Thyroid gland (tissue), 4 donors: Measurements from ENCODE around the gene TAS1R2. TPM values are rescaled to one million over a fixed set of nuclear protein-coding genes. Genes with fewer than 3 reads are reported as not detected.

Experiments
- DNase-seq, 2 donors: peaks; one replicate each; pipeline ENCODE4 v3.0.0-alpha.2; 2019
- H3K27ac ChIP-seq, 3 donors: fragments of 200-600 bp; sonication (generic); 1 replicate in 2 of 3; 2 replicates in 1 of 3; pipeline ENCODE4 v1.5.1; 2016 to 2019; ENCODE audit warnings: mild to moderate bottlenecking in 1 of 3, moderate library complexity in 1 of 3
- H3K27me3 ChIP-seq: fragments of 200-600 bp; sonication (generic); one replicate; pipeline ENCODE4 v1.5.1; 2019
- H3K36me3 ChIP-seq, 2 donors: fragments of 200-600 bp; sonication (generic); one replicate each; pipeline ENCODE4 v1.5.1; 2016 to 2019
- H3K4me1 ChIP-seq, 2 donors: fragments of 200-600 bp; sonication (generic); one replicate each; pipeline ENCODE4 v1.5.1; 2017 to 2019
- H3K4me3 ChIP-seq, 3 donors: fragments of 200-600 bp; sonication (generic); replicated peaks in 1 of 3; 1 replicate in 2 of 3; 2 replicates in 1 of 3; pipeline ENCODE4 v1.5.1; 2016; ENCODE audit warnings: mild to moderate bottlenecking in 1 of 3
- H3K9me3 ChIP-seq: fragments of 200-600 bp; sonication (generic); one replicate; pipeline ENCODE4 v1.5.1; 2017
- CTCF ChIP-seq, 6 experiments: fragments of 200-600 bp in 3 of 6; fragments of 450-650 bp in 3 of 6; sonication (generic) in 3 of 6; IDR thresholded peaks; one replicate each; pipeline ENCODE4 v1.5.1; 2016 to 2019; ENCODE audit warnings: antibody characterized with exemption in 6 of 6, mild to moderate bottlenecking in 2 of 6, inconsistent platforms in 1 of 6, moderate library complexity in 1 of 6
- POLR2A ChIP-seq, 2 donors: fragments of 450-650 bp; IDR thresholded peaks; one replicate each; pipeline ENCODE4 v1.6.1; 2017; ENCODE audit warnings: antibody characterized with exemption in 2 of 2, mild to moderate bottlenecking in 2 of 2, moderate library complexity in 1 of 2
- WGBS, 2 donors: methylation state at CpG; one replicate each; pipeline ENCODE4 v1.1.5; 2017; 5-methylcytosine and 5-hydroxymethylcytosine counted together
- intact Hi-C: fragments of 100-400 bp; cut with DNase I; formaldehyde crosslinking; loops from one replicate; pipeline ENCODE4 v1.15.1; 2023
- total RNA-seq, 4 donors: library from RNA; depleted of rRNA; stranded (reverse); fragments of >200 nt; gene quantifications; one replicate each; pipeline ENCODE4 v1.2.3, GENCODE V29; 2016

TAS1R2 gene
- total RNA-seq, 4 donors from 2014 or later: not detected

GRCh38 chr1:18881164-18881563 is 21.7 kb upstream of the TAS1R2 start:
- intact Hi-C loops: no loop called here
- H3K4me3 ChIP-seq: no peak overlapping the region
- WGBS, 2 donors: 98 to 100% methylated on average over 2 of the region's 2 CpGs
- TF ChIP-seq POLR2A (IDR thresholded peaks at IDR 0.05) (no peak), CTCF (IDR thresholded peaks at IDR 0.05) (no peak)
- H3K27me3 ChIP-seq: no peaks in the 10 kb centered on the region
- DNase-seq: no peak
- H3K9me3 ChIP-seq: no peaks in the 10 kb centered on the region
- H3K36me3 ChIP-seq: no peaks in the 10 kb centered on the region
- H3K27ac ChIP-seq: no peak overlapping the region
- H3K4me1 ChIP-seq: peaks cover 0 to 3% of the 10 kb centered on the region in 2 donors

- H3K36me3 ChIP-seq: no peaks in the 10 kb centered on the region
- TF ChIP-seq POLR2A (IDR thresholded peaks at IDR 0.05) (no peak), CTCF (IDR thresholded peaks at IDR 0.05) (no peak)
- WGBS, 2 donors: 88 to 100% methylated on average over 1 of the region's 1 CpG
- H3K4me1 ChIP-seq: peaks cover 0 to 3% of the 10 kb centered on the region in 2 donors
- no peak for DNase-seq
- H3K4me3 ChIP-seq: no peak overlapping the region
- H3K9me3 ChIP-seq: no peaks in the 10 kb centered on the region
- no peaks in the 10 kb centered on the region for H3K27me3 ChIP-seq
- H3K27ac ChIP-seq: no peak overlapping the region
- intact Hi-C loops: no loop called here
These were observed 21.1 kb upstream of the TAS1R2 start for GRCh38 chr1:18880585-18880984.

- TF ChIP-seq CTCF (IDR thresholded peaks at IDR 0.05) (no peak), POLR2A (IDR thresholded peaks at IDR 0.05) (no peak)
- intact Hi-C loops: no loop called here
- no peaks in the 10 kb centered on the region for H3K9me3 ChIP-seq
- no peak overlapping the region for H3K4me3 ChIP-seq
- no peaks in the 10 kb centered on the region for H3K27me3 ChIP-seq
- DNase-seq: no peak
- H3K4me1 ChIP-seq: peaks cover 0 to 3% of the 10 kb centered on the region in 2 donors
- H3K27ac ChIP-seq: no peak overlapping the region
- 37 to 63% methylated on average over 14 to 15 of the region's 21 CpGs for WGBS, 2 donors
- no peaks in the 10 kb centered on the region for H3K36me3 ChIP-seq
These were observed 20.4 kb upstream of the TAS1R2 start for GRCh38 chr1:18879791-18880309.

GRCh38 chr1:18879215-18879790 is 19.8 kb upstream of the TAS1R2 start:
- Histone ChIP-seq H3K36me3 (no peaks in the 10 kb centered on the region), H3K27ac (no peak overlapping the region), H3K4me3 (no peak overlapping the region), H3K27me3 (no peaks in the 10 kb centered on the region), H3K4me1 (peaks cover 0 to 3% of the 10 kb centered on the region in 2 donors), H3K9me3 (no peaks in the 10 kb centered on the region)
- peak in 1 of 2 donors; percentile 40 for DNase-seq
- WGBS, 2 donors: 63 to 70% methylated on average over 12 of the region's 12 CpGs
- intact Hi-C loops: no loop called here
- TF ChIP-seq CTCF (IDR thresholded peaks at IDR 0.05) (no peak), POLR2A (IDR thresholded peaks at IDR 0.05) (no peak)

- no peak for TF ChIP-seq CTCF (IDR thresholded peaks at IDR 0.05)
- no peak for TF ChIP-seq POLR2A (IDR thresholded peaks at IDR 0.05)
- no peaks in the 10 kb centered on the region for H3K9me3 ChIP-seq
- no peaks in the 10 kb centered on the region for H3K36me3 ChIP-seq
- WGBS, 2 donors: 83 to 94% methylated on average over 11 to 12 of the region's 12 CpGs
- H3K4me3 ChIP-seq: no peak overlapping the region
- intact Hi-C loops: no loop called here
- DNase-seq: no peak
- no peaks in the 10 kb centered on the region for H3K27me3 ChIP-seq
- no peak overlapping the region for H3K27ac ChIP-seq
- peaks cover 0 to 3% of the 10 kb centered on the region in 2 donors for H3K4me1 ChIP-seq
These were observed 19.2 kb upstream of the TAS1R2 start for GRCh38 chr1:18878538-18879214.
